GM21381 (cell line): ENCODE measurements around the gene MAST3.
"Not testable (repeated sequence)": the region's sequence is repeated elsewhere in the genome, so short reads cannot be mapped to it uniquely, and the experiment has no call there.

ENCODE experiments used
- ATAC-seq: cut with Tn5 transposase; IDR thresholded peaks from one replicate; pipeline ENCODE4 v1.9.1; 2021; ENCODE audit warnings: mild to moderate bottlenecking, moderate library complexity; ENCODE audit not compliant: unreplicated experiment

The MAST3 gene

DNA sequence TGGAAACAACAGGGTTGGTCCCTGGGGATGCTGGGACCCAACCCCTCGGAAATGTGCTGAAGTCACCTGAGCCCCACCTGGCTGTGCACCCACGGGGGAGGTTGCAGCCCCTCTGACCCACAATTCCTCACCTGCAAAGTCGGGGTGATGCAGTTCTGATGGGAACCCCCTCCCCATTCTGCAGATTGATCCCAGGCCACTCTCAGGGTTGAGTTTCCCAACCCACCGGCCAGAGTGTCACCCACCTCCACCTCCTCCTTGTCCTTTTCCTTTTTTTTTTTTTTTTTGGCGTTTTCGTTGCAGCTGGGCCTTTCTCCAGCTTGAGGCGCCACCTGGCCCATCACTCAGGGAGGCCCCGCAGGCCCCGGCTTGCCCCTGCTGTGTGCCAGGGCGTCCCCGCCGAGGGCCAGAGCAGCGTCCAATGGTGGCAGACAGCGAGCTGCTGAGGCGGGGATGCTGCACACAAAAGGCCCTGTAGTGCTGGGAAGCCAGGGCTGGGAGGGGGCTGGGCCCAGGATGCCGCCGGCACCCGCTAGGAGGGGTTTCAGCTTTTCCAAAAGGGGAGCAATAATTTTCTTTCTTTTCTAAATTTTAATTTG lies 60.0 kb downstream of the MAST3 start:
- ATAC-seq: no peak

DNA sequence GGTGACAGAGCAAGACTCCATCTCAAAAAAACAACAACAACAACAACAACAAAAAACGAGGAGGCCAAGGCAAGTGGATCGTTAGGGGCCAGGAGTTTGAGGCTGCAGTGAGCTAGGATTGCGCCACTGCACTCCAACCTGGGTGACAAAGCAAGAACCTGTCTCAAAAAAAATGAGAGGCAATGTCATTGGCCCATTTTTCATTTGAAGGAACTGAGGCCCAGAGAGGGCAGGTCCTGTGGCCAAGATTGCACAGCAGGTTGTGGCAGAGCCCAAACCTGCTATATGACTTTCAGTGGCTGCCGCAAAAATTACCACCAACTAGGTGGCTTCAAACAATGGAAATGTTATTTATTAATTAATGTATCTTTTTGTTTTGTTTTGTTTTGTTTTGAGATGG lies 60.9 kb downstream of the MAST3 start:
- no peak for ATAC-seq

DNA sequence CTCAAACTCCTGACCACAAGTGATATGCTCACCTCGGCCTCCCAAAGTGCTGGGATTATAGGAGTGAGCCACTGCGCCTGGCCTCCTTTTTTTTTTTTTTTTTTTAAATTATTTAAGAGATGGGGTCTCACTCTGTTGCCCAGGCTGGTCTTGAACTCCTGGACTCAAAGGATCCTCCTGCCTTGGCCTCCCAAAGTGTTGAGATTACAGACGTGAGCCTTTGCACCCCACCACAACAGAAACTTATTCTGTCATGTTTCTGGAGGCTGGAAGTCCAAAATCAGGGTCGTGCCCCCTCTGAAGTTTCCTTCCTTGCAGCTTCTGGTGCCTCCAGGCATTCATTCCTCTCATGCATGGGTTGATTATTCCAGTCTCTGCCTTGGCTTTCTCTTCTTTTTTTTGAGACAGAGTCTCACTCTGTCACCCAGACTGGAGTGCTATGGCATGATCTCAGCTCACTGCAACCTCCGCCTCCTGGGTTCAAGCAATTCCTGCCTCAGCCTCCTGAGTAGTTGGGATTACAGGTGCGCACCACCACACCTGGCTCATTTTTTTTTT lies 61.6 kb downstream of the MAST3 start:
- ATAC-seq: not testable (repeated sequence)

DNA sequence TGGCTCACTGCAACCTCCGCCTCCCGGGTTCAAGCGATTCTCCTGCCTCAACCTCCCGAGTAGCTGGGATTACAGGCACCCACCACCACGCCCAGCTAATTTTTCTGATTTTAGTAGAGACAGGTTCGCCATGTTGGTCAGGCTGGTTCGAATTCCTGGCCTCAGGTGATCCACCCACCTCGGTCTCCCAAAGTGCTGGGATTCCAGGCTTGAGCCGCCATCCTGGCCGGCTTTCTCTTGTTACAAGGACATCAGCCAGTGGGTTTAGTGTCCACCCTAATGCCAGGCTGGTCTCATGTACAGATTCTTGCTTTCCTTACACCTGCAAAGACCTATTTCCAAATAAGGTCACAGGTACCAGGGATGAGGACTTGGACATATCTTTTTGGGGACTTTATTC lies 62.2 kb downstream of the MAST3 start:
- no peak for ATAC-seq

DNA sequence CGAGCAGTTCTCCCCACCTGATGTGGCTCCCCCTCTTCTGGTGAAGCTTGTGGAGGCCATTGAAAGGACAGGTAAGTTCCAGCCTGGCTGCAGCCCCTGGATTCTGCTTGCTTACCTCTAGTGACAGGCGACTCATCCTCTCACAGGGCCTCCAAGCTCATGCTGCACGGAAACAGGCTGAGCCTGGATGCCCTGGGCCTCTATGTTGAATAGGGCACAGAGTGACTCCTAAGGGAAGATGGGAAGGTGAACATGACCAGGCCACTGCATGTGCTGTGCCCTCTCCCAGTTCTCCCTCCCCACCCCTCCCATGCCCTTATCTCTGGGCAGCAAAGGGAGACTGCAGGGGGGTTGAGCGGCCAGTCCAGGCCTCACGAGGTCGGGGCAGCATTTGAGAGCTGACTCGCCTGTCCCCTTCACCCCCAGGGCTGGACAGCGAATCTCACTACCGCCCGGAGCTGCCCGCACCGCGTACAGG lies 63.0 kb downstream of the MAST3 start:
- no peak for ATAC-seq

DNA sequence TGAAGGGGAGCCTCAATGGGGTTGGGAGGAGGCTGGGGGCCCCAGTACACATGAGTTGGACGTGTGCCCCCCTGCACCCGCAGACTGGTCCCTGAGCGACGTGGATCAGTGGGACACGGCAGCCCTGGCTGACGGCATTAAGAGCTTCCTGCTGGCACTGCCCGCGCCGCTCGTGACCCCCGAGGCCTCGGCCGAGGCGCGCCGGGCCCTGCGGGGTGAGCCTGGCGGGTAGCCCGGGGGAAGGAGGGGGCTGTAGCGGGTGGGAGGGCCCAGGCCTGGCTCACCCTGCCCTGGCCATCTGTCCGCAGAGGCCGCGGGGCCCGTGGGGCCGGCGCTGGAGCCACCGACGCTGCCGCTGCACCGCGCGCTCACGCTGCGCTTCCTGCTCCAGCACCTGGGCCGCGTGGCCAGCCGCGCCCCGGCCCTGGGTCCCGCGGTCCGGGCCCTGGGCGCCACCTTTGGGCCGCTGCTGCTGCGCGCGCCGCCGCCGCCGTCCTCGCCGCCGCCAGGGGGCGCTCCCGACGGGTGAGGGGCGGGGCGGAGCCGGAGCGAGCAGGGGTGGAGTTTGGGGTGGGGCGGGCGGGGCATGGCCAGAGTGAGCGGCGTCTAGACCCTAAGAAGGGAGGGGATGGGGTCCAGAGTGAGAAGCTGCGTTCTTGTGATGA lies 63.5 kb downstream of the MAST3 start:
- peak; percentile 59 for ATAC-seq

DNA sequence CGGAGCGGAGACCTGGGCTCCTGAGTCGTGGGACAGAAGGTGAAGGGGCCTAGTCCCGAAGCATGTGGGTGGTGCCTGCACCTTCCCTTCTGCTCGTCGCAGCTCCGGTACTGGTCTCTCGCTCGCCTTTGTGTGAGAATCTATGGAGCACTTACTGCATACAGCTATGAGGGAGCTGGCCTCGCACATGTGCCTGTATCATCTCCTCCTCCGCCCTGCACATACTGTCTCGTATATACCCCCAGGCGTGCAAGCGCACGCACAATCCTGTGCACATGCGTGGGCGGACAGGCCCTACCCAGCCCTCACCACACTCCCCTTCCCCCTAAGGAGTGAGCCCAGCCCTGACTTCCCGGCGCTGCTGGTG lies 64.0 kb downstream of the MAST3 start:
- ATAC-seq: no peak

DNA sequence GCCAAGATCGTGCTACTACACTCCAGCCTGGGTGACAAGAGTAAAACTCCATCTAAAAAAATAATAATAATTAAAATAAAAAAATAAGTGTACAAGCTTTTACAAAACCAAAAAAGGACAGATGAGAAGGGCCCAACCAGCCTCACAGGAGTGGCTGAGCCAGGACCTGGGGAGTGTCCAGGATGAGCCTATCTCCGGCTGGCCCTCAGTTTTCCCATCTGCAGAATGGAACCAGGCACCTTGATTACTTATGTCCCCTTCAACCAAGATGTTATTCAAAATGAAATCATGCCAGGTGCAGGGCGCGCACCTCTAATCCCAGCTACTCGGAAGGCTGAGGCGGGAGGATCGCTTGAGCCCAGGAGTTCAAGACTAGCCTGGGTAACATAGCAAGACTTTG lies 66.5 kb downstream of the MAST3 start:
- no peak for ATAC-seq

DNA sequence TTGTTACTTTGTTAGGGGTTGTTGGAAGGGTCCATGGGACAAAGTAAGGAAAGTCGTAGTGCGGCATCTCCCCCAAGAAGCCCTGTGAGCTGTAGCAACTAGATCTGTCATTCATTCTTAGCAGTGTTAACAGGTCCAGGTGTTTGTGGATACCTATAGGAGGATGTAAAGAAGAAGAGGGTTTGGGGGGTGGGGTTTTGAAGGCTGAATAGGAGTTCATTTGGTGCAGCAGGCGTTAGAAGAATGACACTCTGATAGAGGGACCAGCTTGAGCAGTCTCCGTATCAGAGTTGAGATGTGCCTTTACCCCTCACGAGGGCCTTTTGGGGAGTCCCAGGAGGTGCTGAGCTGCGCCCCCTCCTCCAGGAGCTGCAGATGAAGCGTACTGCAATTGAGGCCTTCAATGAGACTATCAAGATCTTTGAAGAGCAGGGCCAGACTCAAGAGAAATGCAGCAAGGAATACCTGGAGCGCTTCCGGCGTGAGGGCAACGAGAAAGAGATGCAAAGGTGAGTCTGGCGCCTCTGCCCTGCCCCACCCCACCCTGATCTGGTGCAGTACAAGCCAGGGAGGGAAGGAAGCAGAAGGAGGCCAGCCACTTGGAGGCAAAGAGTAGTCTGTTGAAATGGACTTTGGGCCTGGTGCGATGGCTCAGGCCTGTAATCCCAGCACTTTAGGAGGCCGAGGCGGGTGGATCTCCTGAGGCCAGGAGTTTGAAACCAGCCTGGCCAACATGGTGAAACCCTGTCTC lies 68.4 kb downstream of the MAST3 start:
- ATAC-seq: no peak

DNA sequence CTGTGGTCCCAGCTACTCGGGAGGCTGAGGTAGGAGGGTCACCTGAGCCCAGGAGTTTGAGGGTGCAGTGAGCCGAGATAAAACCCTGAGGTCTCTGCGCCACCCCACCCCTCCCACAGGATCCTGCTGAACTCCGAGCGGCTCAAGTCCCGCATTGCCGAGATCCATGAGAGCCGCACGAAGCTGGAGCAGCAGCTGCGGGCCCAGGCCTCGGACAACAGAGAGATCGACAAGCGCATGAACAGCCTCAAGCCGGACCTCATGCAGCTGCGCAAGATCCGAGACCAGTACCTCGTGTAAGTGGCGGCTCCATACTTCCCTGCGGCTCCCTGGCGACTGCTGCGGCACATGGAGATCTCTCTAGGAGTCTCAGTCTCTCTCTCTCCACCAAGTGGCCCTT lies 69.4 kb downstream of the MAST3 start:
- no peak for ATAC-seq

DNA sequence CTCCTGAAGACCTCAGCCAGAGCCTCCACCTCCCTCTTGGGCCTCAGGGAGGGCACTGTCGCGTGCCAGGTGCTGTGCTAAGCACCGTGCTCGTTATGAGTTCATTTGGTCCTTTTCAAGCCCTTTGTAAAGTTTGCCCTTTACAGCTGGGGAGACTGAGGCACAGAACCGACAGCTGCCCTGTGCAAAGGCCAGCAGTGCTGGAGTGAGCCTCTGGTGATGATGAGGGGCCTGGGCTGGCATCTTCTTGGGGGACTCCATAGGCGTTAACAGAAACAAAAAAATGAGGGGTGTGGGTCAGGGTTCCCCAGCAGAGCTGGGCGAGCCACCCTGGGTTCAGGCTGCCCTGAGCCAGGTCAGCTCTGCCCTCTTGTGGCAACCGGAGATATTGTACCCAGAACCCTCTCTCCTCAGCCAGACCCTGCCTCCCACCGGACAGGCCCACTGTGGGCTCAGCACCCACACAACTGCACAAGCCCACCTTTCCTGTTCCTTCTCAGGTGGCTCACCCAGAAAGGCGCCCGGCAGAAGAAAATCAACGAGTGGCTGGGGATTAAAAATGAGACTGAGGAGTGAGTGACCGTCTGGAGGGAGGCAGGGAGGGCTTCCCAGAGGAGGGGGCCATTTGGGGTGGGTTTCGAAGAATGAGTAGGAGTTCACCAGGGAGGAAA lies 70.5 kb downstream of the MAST3 start:
- ATAC-seq: no peak

DNA sequence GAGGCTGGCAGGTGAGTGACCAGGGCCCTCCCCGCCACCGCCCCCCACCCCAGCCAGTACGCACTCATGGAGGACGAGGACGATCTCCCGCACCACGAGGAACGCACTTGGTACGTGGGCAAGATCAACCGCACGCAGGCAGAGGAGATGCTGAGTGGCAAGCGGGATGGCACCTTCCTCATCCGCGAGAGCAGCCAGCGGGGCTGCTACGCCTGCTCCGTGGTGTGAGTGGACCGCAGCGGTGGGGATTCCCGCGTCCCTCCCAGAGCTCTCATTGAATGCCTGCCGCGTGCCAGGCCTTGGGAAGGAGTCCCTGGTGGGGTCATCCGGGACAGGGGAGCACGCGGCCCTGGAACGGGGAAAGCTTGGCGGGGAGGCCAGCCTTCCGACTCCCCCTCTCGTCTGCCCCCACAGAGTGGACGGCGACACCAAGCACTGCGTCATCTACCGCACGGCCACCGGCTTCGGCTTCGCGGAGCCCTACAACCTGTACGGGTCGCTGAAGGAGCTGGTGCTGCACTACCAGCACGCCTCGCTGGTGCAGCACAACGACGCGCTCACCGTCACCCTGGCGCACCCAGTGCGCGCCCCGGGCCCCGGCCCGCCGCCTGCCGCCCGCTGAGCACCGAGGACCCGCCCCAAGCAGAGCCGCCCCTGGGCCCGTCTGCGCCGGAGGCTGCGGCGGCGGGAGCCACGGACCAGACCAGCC lies 71.2 kb downstream of the MAST3 start:
- ATAC-seq: no peak

DNA sequence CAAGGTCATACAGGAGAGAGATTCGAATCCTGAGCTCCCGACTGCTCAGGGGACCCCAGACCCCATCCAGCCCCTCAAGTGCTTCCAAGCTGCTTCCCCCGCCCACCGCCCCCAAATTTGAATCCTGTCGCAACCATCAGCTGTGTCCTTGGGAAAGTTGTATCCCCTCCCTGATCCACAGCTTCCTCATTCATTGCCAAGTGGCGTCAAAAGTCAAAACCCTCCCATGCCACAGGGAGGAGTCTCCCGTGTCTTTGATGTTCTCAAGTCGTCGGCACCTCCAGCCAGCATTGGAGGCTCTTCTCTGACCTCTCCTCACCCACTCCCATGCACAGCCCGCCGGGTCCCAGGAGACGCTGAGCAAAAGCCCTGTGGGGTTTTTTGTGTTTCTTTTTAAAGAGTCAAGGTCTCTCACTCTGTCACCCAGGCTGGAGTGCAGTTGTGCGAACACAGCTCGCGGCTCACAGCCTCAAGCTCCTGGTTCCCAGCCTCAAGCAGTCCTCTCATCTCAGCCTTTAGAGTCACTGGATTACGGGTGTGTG lies 73.2 kb downstream of the MAST3 start:
- no peak for ATAC-seq

DNA sequence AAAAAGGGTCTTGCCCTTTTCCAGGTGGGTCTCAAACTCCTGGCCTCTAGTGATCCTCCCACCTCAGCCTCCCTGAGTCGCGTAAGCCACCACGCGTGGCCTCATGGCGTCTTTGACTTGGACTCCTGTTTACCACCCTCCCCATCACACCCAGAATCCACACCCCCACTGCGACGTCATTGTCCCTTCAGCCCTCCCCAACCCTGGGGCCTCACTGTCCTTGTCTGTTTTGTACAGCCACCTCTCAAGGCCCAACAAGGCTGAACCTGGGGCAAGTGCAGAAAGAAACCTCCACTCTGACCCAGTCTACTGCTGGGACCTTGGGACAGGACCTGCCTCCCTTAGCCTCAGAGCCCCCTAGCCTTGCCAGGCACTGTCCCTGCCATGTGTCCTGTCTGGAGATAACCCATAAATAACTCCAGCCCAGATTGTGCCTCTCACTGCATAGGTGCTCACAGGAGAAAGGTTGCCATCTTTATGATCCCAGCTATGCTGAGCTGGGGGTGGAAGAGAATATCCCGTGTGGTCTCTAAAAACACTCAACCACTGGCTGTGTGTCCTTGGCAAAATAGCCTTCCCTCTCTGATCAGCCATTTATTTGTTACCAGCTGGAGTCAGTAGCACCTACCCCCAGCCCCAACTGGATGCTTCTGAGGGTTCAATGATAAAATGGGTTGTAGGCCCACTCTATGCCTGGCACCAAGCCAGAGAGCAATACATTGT lies 74.2 kb downstream of the MAST3 start:
- no peak for ATAC-seq

DNA sequence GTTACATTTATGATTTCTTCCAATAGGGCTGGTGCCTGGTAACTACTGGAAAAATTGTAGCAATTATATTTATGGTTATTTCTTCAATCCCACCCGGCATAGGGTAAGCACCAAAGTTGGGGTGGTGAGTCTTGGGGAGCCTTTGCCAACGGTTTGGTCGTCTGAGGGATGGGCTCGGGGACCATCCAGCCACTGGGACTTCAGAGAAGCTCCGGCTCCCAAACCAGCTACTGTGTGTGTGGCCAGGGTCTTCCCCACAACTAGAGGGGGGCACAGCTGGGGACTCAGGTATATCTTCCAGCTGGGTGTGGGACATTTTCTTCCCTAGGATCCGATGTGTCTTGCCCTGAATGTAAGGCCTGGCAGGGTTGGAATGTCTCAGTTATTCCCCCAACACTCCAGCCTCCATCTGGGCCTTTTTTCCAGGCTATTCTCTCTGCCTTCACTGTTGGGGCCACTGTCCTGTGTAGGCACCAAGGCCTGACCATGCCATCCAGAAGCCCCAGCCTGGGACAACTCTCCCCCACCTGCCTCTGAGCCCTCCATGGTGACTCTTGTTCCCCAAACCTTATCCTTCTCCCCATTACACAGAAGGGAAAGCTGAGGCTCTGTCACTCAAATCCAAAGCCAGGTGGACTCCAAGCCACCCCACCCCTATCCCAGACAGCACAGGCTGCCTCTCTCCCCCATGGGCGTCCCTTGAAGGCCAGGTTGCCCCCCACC lies 74.9 kb downstream of the MAST3 start:
- no peak for ATAC-seq

DNA sequence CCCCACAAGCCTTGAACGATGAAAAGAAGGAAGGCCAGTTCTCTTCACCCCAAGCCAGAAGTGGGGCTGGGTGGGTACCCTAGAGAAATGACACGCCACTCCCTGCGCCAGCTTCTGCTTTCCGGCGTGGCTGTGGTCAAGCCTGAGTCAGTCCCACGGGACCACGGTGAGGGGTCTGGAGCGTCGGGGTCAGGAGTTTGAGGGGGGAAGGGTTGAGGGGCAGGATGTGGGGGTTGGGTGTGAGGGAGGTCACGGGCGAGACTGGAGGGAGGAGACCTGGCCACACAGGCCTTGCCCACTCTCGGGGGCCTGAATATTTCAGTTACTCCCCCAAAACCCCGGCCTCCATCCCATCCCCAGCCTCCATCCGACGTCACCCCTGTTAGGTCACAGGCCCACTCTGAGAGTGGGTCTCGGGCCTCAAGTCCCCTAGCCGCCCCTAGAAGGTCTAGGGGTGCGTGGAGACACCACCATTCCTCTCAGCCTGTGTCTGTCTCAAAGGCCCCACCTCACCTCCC lies 75.5 kb downstream of the MAST3 start:
- ATAC-seq: peak; percentile 1

DNA sequence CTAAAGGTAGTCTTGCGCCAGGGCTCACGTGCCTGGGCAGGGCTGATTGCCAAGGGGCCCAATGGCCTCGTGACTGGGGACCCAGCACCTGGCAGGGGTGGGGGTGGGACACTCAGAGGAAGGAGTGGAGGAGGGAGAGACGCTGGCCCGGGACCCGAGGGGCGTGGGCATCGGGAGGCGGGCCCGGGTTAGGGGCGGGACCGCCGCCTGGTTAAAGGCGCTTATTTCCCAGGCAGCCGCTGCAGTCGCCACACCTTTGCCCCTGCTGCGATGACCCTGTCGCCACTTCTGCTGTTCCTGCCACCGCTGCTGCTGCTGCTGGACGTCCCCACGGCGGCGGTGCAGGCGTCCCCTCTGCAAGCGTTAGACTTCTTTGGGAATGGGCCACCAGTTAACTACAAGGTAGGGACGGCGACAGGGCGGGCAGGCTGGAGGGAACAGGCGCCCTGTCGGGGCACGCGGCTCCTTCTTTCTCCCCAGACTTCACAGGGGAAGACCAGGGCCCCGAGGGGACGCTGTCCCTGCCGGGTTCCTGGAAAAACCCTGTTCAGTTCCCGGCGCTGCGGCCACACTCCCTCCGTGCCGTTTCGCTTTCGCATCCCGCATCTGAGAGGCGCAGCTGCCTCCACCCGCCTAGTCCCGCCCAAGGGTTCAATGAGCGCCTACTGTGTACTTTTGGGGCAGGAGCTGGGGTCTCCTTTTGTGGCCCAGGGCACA lies 76.2 kb downstream of the MAST3 start, which contains the start of gene IFI30:
IFI30 (plus strand) TSS at position 242 of the 717 bp plus-strand sequence; CDS start at position 271, 29 bp downstream.
- peak; percentile 41 for ATAC-seq

DNA sequence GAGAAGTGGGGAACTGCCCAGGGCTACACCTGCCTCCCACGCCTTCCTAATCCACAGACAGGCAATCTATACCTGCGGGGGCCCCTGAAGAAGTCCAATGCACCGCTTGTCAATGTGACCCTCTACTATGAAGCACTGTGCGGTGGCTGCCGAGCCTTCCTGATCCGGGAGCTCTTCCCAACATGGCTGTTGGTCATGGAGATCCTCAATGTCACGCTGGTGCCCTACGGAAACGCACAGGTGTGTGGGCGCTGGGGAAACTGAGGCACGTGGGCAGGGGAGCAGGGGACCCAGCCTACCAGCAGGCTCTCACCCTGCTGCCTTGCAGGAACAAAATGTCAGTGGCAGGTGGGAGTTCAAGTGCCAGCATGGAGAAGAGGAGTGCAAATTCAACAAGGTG lies 77.4 kb downstream of the MAST3 start:
- no peak for ATAC-seq
